Activated T-cell treated with anti-CD3 and anti-CD28 coated beads for 4 hours (primary cell): Measurements from ENCODE around the gene C2CD4A.

ENCODE experiments used
- DNase-seq: peaks from one replicate; pipeline ENCODE4 v3.0.0-alpha.2; 2020

The C2CD4A gene

DNA sequence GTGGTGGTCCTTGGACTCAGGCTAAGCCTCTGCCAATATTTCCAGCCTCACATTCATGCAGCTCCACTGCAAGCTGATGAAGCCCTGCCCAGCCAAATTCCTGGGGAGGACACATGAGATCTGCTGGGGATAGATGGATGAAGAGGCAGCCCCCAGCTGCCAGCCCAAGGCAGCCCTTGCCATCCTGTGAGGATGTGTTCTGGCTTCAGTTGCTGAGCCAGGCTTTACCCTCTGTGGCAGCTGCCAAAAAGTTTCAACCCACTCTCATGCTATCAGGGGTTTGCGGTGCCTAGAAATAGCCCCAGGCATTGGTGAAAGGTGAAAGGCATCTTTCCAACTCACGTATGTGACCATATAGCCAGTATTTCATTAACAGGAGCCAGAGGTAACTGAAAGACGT, 37.6 kb downstream of the C2CD4A start:
- no peak for DNase-seq

- DNase-seq: no peak
Measured at GRCh38 chr15:62104846-62105245, 38.1 kb downstream of the C2CD4A start.

- DNase-seq: no peak
Measured at GRCh38 chr15:62105266-62105665, 38.5 kb downstream of the C2CD4A start.

DNA sequence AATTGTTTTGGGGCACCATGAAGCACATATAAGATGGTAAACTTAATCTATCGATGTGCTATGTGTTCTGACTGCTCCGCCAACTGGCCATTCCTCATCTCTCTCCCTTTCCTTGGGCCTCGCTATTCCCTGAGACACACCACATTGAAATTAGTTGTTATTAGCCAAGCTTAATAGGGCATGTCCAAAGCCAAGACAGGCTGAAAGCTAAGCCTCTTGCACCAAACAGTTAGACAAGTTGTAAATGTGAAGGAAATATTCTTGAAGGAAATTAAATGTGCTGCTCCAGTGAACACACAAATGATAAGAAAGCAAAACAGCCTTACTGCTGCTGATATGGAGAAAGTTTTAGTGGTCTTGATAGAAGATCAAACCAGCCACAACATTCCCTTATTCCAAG, 39.3 kb downstream of the C2CD4A start:
- no peak for DNase-seq

- no peak for DNase-seq
Measured at GRCh38 chr15:62107571-62108121, 40.9 kb downstream of the C2CD4A start.

GRCh38 chr15:62108411-62108810, 41.6 kb downstream of the C2CD4A start:
- DNase-seq: no peak

DNA sequence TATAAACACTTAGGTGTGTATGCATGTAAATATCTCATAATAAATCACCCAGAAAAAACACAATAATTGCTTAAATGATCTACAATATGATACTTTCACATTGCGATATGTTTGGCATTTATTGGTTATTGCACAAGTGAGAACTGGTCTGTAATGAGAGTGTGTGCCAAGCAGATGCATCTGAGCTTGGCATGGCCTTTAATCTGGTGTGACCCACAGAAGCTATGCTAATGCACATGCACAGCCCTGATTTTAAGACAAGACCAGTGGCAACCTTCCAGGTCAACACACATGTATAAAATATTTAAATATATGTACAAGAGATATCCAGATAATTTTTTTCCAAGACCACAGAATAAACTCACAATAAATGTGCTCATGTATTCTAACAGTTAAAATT, 42.7 kb downstream of the C2CD4A start:
- DNase-seq: no peak

- DNase-seq: no peak
Measured at GRCh38 chr15:62109982-62110851, 43.4 kb downstream of the C2CD4A start.

DNA sequence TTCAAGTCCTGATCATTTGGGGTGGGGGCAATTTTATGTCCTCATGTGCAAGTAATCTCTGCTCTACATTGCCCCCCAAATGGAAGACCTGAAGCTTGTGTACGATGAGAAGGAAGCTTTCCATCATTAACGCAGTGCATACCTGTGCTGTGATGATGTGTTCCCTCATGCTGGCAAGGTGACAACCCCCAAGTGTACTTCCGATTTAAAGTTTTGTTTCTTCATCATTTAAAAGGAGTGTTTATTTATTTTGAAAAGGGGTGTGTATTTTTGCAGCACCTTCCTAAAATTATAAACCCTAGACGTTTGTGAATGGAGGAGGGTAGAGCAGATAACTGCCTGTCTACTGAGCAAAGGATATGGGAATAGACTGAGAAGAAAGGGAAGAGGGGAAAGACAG, 45.3 kb downstream of the C2CD4A start:
- no peak for DNase-seq

GRCh38 chr15:62112616-62113593, 46.1 kb downstream of the C2CD4A start:
- no peak for DNase-seq

DNA sequence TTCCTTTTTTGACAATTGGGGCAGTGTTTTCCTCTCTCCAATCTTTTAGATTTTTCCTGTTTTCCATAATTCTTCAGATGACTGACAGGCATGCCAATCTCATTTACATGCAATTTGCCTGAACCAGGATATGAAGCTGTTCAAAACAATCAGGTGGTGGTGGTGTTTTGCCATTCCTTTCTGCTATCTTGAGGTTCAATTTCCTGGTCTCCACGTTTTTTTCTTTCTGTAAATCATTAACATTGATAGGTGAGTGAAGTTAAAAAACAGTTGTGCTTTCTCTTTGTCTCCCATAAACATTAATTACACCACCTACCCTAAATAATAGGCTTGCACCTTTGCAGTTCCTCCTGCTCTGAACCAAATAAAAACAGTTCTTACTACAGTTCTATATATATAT, 49.1 kb downstream of the C2CD4A start:
- no peak for DNase-seq

DNA sequence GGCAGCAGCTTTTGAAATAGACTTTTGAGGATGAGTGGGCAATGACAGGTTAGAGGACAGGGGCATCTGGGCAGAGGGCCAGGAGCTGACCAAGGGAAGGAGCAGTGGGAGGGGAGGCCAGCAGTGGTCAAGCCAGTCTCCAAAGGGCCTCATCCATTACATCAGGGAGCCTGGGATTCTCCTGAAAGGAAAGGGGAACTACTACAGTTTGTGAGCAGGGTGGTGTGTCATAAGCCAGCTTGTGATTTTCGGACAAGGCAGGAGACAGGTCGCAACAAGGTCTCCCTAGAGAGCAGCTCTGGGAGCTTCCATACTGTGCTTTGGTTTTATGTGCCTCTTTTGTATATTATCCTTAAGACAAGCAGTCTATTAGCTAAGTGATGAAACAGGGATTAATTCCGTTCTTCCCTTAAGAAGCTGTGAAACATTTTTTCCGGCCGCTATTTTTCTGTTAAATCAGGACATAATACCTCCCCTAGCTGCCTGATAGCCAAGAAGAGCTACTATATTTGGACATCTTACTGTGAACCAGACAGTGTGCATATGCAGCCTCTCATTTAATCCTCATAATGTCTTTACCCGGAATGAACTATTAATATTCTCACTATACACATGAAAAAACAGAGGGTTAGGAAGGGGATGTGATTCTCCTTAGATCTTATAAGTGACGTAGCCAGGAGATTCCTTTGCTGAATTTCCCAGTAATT, 51.9 kb downstream of the C2CD4A start:
- DNase-seq: no peak

DNA sequence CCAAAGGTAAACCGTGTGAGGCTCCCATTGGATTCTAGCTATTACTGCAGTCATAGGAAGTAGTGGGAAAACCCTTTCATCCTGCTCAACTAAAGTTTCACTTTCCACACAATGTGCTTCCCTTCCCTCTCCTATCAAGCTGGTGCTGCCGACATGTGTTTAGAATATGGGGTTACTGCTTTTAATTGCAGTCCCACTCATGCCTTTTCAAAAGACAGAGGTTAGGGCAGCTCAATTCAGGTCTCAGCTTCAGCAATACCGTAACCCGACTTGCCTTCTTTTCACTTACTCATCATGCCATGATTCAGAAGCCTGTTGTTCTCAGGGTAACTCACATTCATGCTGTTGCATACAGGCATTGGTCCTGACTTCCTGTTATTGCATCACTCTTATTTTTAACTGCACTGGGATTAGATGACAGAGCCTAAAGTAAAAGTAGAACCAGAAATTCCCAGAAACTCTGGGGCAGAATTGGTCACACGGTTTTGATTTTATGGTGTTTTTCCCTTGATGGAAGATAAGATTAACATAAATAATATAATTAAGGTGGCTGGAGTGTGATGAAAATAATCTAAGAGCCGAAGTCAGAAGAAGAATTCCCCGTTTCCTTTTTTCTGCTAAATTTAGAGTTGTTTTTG, 52.6 kb downstream of the C2CD4A start:
- no peak for DNase-seq

- no peak for DNase-seq
Measured at GRCh38 chr15:62119874-62120273, 53.1 kb downstream of the C2CD4A start.
